BJ (cell line): ENCODE results near the gene RIPOR1. TPM values are rescaled to one million over a fixed set of nuclear protein-coding genes. Genes with fewer than 3 reads are reported as not detected.
A peak's percentile ranks its signal among the peaks of the same experiment; 100 is the strongest.

ENCODE experiments used
- CTCF ChIA-PET: fragments of 350-600 bp; formaldehyde crosslinking; extraction: SDS; loops from one replicate; lab custom pipeline; 2021; ENCODE audit warnings: antibody characterized with exemption, inconsistent platforms; lab: Yijun Ruan, JAX
- POLR2A ChIA-PET: fragments of 300-600 bp; sonication (Branson Sonifier 250); formaldehyde crosslinking; extraction: SDS; loops from one replicate; lab custom pipeline; 2021; ENCODE audit warnings: antibody characterized with exemption; lab: Charles Lee
- DNase-seq: peaks from one replicate; pipeline ENCODE4 v3.0.0-alpha.2; 2011; ENCODE audit warnings: low read depth
- H3K27me3 ChIP-seq: 2 replicates; pipeline ENCODE4 v1.6.0; 2011; ENCODE audit warnings: low read length; ENCODE audit not compliant: control insufficient read depth, insufficient read depth
- H3K36me3 ChIP-seq: 2 replicates; pipeline ENCODE4 v1.5.1; 2011; ENCODE audit warnings: low read length; ENCODE audit not compliant: control insufficient read depth, insufficient read depth
- H3K4me3 ChIP-seq: 2 replicates; pipeline ENCODE4 v1.5.1; 2011; ENCODE audit warnings: low read depth, mild to moderate bottlenecking, control low read depth, low read length
- polyA plus RNA-seq: library from polyadenylated mRNA; depleted of rRNA; stranded (reverse); fragments of >200 nt; gene quantifications from 2 replicates; pipeline ENCODE4 v1.2.3, GENCODE V29; 2011
- TF ChIP-seq, protein P1 (sequence below): IDR thresholded peaks from 2 replicates; pipeline ENCODE4 v1.5.1; 2011; ENCODE audit warnings: low read depth, mild to moderate bottlenecking, control low read depth, inconsistent platforms, low read length, moderate library complexity; ENCODE audit not compliant: insufficient read depth

Gene RIPOR1
- polyA plus RNA-seq, 1 experiment = 12.7 TPM

DNA sequence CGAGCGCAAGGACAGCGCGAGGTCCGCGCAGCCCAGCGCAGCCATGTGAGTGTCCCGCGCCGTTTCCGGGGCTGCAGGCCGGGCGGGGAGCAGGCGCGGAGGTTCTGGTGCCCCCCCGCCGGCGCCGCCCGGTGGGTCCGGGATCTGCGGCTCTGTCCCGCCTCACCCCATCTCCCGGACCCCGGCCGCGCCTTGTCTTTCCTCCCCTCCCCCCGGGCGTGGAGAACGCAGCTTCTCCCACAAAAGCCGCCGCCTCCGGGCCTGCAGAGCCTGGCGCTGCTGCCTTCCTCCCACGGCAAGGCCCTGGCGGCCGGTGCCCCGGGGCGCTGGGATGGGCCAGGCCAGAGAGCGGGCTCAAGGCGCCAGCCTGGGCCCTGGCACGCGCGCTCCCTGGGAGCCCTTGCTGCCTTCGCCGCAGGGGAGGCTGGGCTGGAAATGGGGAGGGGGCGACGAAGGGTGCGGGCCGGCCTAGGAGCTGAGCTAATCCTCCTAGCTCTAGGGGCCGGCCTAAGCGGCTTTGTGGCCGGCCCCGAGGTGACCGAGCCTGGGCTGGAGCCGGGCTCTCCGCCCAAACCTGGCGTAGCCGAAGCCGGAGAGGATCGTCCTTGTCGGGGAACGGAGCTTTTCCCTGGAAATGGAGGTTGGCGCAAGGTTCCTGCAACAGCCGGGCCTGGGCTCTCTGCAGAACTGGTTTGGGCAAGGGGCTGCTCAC lies 397 bp downstream of the RIPOR1 start:
- POLR2A ChIA-PET = no interaction called here

DNA sequence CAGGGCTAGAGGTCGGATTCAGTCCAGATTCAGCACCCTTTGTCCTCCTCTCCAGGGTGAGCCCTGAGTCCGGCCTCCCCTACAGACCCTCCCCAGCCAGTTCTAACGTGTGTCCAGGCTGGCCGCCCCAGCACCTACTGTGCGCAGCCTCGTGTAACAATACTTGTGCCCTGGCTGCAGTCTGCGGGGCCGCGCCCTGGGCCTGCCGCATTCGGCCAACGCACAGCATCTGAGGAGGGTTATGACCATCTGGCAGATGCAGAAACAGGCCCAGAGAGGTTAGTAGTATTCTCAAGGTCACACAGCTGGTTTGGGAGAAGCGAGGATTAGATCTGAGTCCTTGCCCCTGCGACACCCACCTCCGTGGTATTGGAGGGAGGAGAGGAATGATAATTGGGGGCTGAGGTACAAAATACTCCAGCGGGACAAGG lies 968 bp downstream of the RIPOR1 start:
- POLR2A ChIA-PET = no interaction called here
- no peak for DNase-seq
- Histone ChIP-seq H3K27me3 (no peaks in the 10 kb centered on the region), H3K36me3 (no peaks in the 10 kb centered on the region), H3K4me3 (peak overlapping the region; percentile 77)
- TF ChIP-seq, protein P1, sequence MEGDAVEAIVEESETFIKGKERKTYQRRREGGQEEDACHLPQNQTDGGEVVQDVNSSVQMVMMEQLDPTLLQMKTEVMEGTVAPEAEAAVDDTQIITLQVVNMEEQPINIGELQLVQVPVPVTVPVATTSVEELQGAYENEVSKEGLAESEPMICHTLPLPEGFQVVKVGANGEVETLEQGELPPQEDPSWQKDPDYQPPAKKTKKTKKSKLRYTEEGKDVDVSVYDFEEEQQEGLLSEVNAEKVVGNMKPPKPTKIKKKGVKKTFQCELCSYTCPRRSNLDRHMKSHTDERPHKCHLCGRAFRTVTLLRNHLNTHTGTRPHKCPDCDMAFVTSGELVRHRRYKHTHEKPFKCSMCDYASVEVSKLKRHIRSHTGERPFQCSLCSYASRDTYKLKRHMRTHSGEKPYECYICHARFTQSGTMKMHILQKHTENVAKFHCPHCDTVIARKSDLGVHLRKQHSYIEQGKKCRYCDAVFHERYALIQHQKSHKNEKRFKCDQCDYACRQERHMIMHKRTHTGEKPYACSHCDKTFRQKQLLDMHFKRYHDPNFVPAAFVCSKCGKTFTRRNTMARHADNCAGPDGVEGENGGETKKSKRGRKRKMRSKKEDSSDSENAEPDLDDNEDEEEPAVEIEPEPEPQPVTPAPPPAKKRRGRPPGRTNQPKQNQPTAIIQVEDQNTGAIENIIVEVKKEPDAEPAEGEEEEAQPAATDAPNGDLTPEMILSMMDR = no peak
- CTCF ChIA-PET = interaction anchor here (1.0 to 2.9 kb wide), 10 partner anchors 9 to 138 kb away, joined by 3 to 34 read pairs (median 6); partner anchors contain the start of genes C16orf86, CARMIL2, CTCF and ENKD1

More for the DNA sequence above, 397 bp downstream of the RIPOR1 start:
- TF ChIP-seq, protein P1 = no peak
- CTCF ChIA-PET = interaction anchor here (0.7 to 2.9 kb wide), 9 partner anchors 8 to 138 kb away, joined by 4 to 34 read pairs (median 6); partner anchors contain the start of genes C16orf86, CARMIL2, CTCF and ENKD1
- no peak for DNase-seq
- Histone ChIP-seq H3K4me3 (peak overlapping the region; percentile 77), H3K36me3 (no peaks in the 10 kb centered on the region), H3K27me3 (no peaks in the 10 kb centered on the region)

DNA sequence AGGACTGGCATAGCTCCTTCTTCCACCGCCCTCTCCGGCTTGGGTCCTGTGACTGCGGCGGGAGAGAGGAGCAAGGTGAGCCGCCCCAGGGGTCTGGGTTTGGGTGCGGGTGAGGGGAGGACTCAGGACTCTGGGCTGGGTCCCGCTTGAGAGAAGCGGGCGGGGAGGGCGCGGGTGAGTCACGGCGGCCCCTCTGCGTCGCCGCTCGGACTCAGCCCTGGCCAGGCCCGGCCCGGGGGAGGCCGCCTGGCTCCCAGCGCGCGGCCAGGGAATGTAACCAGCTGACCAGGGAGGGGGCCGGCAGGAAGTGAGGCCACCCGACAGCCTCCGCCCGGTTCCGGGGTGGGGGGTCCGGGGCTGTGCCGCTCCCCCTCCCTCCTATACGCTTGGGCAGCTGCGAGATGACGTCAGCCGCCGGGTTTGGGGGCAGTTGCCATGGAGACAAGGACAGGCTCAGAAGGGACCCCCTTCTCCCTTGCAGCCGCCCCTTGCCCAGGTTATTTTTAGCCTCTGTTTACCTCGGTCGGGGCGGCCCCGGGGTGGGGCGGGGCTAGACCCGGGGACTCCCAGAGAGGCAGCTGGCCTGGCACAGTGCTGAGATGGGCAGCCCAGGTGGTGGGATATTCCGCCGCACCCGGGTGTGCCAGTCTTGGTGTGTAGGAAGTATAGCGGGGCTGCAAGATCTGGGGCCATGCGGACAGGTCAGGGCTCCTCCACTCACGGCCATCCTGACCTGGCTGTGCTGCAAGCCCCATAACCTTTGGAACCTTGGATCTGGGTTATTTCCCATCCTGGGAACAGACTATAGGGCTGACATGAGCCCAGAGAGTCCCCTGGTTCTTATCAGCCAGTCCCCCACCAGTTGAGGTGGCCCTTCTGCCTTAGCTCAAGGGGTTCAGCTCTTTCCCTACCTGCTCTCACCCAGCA lies 1.6 kb downstream of the RIPOR1 start:
- DNase-seq = peak; percentile 23
- TF ChIP-seq, protein P1 = no peak
- Histone ChIP-seq H3K4me3 (peak overlapping the region; percentile 77), H3K36me3 (no peaks in the 10 kb centered on the region; the same call in 1 of the 2 replicates), H3K27me3 (no peaks in the 10 kb centered on the region)
- CTCF ChIA-PET = interaction anchor here (1.0 to 2.9 kb wide), 10 partner anchors 10 to 137 kb away, joined by 3 to 34 read pairs (median 6); partner anchors contain the start of genes C16orf86, CARMIL2, CTCF and ENKD1
- POLR2A ChIA-PET = interaction anchor here (0.6 to 0.9 kb wide), 2 partner anchors 9 to 130 kb away, joined by 3 read pairs; partner anchors contain the start of gene ACD

DNA sequence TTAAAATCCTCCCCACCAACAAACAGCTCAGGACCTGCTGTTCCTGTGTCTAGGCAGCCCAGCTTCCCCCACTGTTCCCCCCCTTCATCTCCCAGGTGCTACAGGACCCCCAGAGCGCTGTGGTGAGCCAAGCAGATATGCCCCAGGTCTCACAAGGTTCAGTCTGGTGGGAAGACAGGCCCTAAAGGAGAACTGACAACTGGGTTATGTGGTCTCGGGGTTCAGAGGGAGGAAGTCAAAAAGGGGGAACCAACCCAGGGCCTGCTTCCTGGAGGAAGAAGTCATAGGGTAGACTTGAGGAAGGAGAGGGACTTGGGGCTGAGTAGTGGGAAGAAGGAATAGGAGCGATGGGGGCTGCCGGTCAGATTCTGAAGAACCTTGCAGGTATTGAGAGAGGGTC lies 2.6 kb downstream of the RIPOR1 start:
- no peaks in the 10 kb centered on the region; the same call in 1 of the 2 replicates for H3K36me3 ChIP-seq
- no peak overlapping the region for H3K4me3 ChIP-seq
- ChIA-PET POLR2A (interaction anchor here (0.6 kb wide), 1 partner anchor 129 kb away, joined by 3 read pairs; the partner anchor contains the start of gene ACD), CTCF (interaction anchor here (1.2 to 2.9 kb wide), 5 partner anchors 10 to 135 kb away, joined by 3 to 34 read pairs (median 15); partner anchors contain the start of genes C16orf86 and ENKD1)
- H3K27me3 ChIP-seq = no peaks in the 10 kb centered on the region
- TF ChIP-seq, protein P1 = no peak
- DNase-seq = no peak
